DND-41 (cell line): ENCODE measurements around the gene THRB.

Experiments used
- ATAC-seq: fragments of 200-7000 bp; cut with Tn5 transposase; 3 replicates; pipeline ENCODE4 v1.9.1; 2021; ENCODE audit warnings: low read depth; ENCODE audit not compliant: insufficient read depth
- DNase-seq: peaks from one replicate; pipeline ENCODE4 v3.0.0-alpha.2; 2020
- H2AFZ ChIP-seq: 2 replicates; pipeline ENCODE4 v1.6.0; 2012; ENCODE audit warnings: low read depth, low read length
- H3K27ac ChIP-seq: 2 replicates; pipeline ENCODE4 v1.5.1; 2012; ENCODE audit warnings: low read length, inconsistent platforms
- H3K27me3 ChIP-seq: fragments of 200-600 bp; sonication (generic); 2 replicates; pipeline ENCODE4 v1.6.0; 2012; ENCODE audit warnings: low read length, mild to moderate bottlenecking, inconsistent platforms; ENCODE audit not compliant: insufficient read depth, poor library complexity
- H3K36me3 ChIP-seq: 2 replicates; pipeline ENCODE4 v1.5.1; 2012; ENCODE audit warnings: low read length, inconsistent platforms; ENCODE audit not compliant: insufficient read depth
- H3K4me1 ChIP-seq: 2 replicates; pipeline ENCODE4 v1.5.1; 2012; ENCODE audit warnings: mild to moderate bottlenecking, low read length; ENCODE audit not compliant: insufficient read depth
- H3K4me2 ChIP-seq: 2 replicates; pipeline ENCODE4 v1.6.0; 2012; ENCODE audit warnings: mild to moderate bottlenecking, moderate library complexity, low read length, inconsistent platforms; ENCODE audit not compliant: insufficient read depth
- H3K4me3 ChIP-seq, 2 experiments: fragments of 200-600 bp in 1 of 2; shearing (Covaris generic) in 1 of 2; 2 replicates each; pipeline ENCODE4 v1.5.1; 2012 to 2016; ENCODE audit warnings: inconsistent platforms in 2 of 2, low read length in 2 of 2, mild to moderate bottlenecking in 2 of 2, low read depth in 1 of 2, moderate library complexity in 1 of 2
- H3K79me2 ChIP-seq: 2 replicates; pipeline ENCODE4 v1.6.0; 2012; ENCODE audit warnings: low read length, inconsistent platforms; ENCODE audit not compliant: insufficient read depth
- H3K9ac ChIP-seq: 2 replicates; pipeline ENCODE4 v1.6.0; 2012; ENCODE audit warnings: low read depth, mild to moderate bottlenecking, inconsistent platforms, low read length, moderate library complexity
- H3K9me3 ChIP-seq: 2 replicates; pipeline ENCODE4 v1.5.1; 2012; ENCODE audit warnings: low read length, moderate library complexity, mild to moderate bottlenecking, inconsistent platforms; ENCODE audit not compliant: insufficient read depth, severe bottlenecking
- H4K20me1 ChIP-seq: 2 replicates; pipeline ENCODE4 v1.6.0; 2012; ENCODE audit warnings: low read length; ENCODE audit not compliant: insufficient read depth
- EZH2 ChIP-seq: IDR thresholded peaks from 3 replicates; pipeline ENCODE4 v1.6.1; 2012; ENCODE audit warnings: borderline replicate concordance, low read depth, mild to moderate bottlenecking, moderate library complexity, low read length, inconsistent platforms; ENCODE audit not compliant: severe bottlenecking
- TF ChIP-seq, protein P1 (sequence below): IDR thresholded peaks from 2 replicates; pipeline ENCODE4 v1.5.1; 2012; ENCODE audit warnings: borderline replicate concordance, low read length, moderate library complexity, mild to moderate bottlenecking; ENCODE audit not compliant: poor library complexity, severe bottlenecking; ENCODE audit errors: extremely low read depth

THRB gene

GRCh38 chr3:24476871-24477656 is 17.6 kb downstream of the THRB start:
- no peaks in the 10 kb centered on the region for H4K20me1 ChIP-seq
- no peaks in the 10 kb centered on the region for H3K36me3 ChIP-seq
- H3K4me3 ChIP-seq: no peak overlapping the region
- H3K9ac ChIP-seq: no peak overlapping the region
- DNase-seq (no peak), ATAC-seq (no peak)
- H3K79me2 ChIP-seq: no peaks in the 10 kb centered on the region
- no peaks in the 10 kb centered on the region for H3K27me3 ChIP-seq
- TF ChIP-seq, protein P1, sequence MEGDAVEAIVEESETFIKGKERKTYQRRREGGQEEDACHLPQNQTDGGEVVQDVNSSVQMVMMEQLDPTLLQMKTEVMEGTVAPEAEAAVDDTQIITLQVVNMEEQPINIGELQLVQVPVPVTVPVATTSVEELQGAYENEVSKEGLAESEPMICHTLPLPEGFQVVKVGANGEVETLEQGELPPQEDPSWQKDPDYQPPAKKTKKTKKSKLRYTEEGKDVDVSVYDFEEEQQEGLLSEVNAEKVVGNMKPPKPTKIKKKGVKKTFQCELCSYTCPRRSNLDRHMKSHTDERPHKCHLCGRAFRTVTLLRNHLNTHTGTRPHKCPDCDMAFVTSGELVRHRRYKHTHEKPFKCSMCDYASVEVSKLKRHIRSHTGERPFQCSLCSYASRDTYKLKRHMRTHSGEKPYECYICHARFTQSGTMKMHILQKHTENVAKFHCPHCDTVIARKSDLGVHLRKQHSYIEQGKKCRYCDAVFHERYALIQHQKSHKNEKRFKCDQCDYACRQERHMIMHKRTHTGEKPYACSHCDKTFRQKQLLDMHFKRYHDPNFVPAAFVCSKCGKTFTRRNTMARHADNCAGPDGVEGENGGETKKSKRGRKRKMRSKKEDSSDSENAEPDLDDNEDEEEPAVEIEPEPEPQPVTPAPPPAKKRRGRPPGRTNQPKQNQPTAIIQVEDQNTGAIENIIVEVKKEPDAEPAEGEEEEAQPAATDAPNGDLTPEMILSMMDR: no peak
- no peak for TF ChIP-seq EZH2
- H3K9me3 ChIP-seq: no peaks in the 10 kb centered on the region
- H3K4me1 ChIP-seq: no peaks in the 10 kb centered on the region
- H3K27ac ChIP-seq: no peak overlapping the region
- no peak overlapping the region for H3K4me2 ChIP-seq
- H2AFZ ChIP-seq: no peak overlapping the region

DNA sequence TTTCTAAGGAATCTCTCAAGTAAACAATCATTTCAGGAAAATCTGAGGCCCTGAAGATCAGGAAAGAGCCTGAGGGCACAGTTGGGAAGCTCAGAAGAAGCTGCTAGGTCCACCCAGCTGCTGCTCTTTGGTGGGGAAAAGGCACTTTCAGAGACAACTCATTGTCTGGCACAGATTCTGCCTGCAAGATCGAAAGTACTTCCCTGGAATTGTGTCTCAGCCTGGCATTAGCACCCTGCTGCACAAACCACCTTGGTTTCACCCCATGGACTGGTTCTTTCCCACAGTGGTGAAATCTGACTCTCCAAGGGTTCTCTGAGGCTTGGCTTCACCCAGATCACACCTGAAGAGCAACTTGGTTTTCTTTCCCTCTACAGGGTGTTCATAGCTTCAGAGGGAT is 18.7 kb downstream of the THRB start:
- Histone ChIP-seq H3K79me2 (no peaks in the 10 kb centered on the region), H3K4me3 (no peak overlapping the region), H3K4me2 (no peak overlapping the region), H3K27ac (no peak overlapping the region), H3K9me3 (no peaks in the 10 kb centered on the region), H4K20me1 (no peaks in the 10 kb centered on the region), H3K36me3 (no peaks in the 10 kb centered on the region), H2AFZ (no peak overlapping the region), H3K9ac (no peak overlapping the region), H3K4me1 (no peaks in the 10 kb centered on the region), H3K27me3 (no peaks in the 10 kb centered on the region)
- ATAC-seq (no peak), DNase-seq (no peak)
- no peak for TF ChIP-seq EZH2
- TF ChIP-seq, protein P1: no peak

DNA sequence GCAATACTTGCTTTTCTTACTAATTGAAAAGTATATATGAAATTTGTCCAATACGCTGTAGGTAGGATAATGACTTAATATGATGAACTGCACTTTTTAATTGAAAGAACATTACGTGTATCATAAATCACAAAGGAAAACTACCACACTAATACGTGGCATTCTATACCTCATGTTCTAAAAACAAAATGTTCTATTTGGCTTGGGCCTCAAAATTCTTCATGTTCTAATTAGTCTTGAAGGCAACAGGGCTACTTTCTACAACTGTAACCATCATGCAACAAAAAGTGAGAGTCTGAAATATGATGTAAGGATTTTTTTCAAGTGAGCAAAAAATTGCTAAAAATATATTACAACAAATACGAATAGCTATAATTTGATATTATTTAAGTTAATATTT is 19.8 kb downstream of the THRB start:
- no peak for ATAC-seq
- H3K79me2 ChIP-seq: no peaks in the 10 kb centered on the region
- H3K9ac ChIP-seq: no peak overlapping the region
- no peaks in the 10 kb centered on the region for H3K36me3 ChIP-seq
- no peaks in the 10 kb centered on the region for H3K4me1 ChIP-seq
- no peak for DNase-seq
- H3K9me3 ChIP-seq: no peaks in the 10 kb centered on the region
- TF ChIP-seq, protein P1: no peak
- TF ChIP-seq EZH2: no peak
- H3K4me3 ChIP-seq: no peak overlapping the region
- no peaks in the 10 kb centered on the region for H3K27me3 ChIP-seq
- no peak overlapping the region for H2AFZ ChIP-seq
- H3K27ac ChIP-seq: no peak overlapping the region
- no peaks in the 10 kb centered on the region for H4K20me1 ChIP-seq
- no peak overlapping the region for H3K4me2 ChIP-seq
